ENCODE data around the gene GLT8D2.

The GLT8D2 gene

GRCh38 chr12:104012331-104012730, 37.7 kb downstream of the GLT8D2 start:
- no peaks in the 10 kb centered on the region for H3K4me1 Mint-ChIP-seq
- no peak overlapping the region for H3K27ac Mint-ChIP-seq
- no peak for TF ChIP-seq CTCF (IDR thresholded peaks at IDR 0.05)
- no peaks in the 10 kb centered on the region for H3K27me3 Mint-ChIP-seq (ENCODE audit: low read depth, poor library complexity)
- H3K4me3 Mint-ChIP-seq: no peak overlapping the region
- DNase-seq: no peak
- H3K36me3 Mint-ChIP-seq (ENCODE audit: low read depth): peaks cover 10% of the 10 kb centered on the region
- H3K9me3 Mint-ChIP-seq: peaks cover 23% of the 10 kb centered on the region

- peaks cover 10% of the 10 kb centered on the region for H3K36me3 Mint-ChIP-seq (ENCODE audit: low read depth)
- no peak for TF ChIP-seq CTCF (IDR thresholded peaks at IDR 0.05)
- H3K27ac Mint-ChIP-seq: no peak overlapping the region
These were observed 38.7 kb downstream of the GLT8D2 start for GRCh38 chr12:104011253-104011652.

GRCh38 chr12:104010606-104011169, 39.3 kb downstream of the GLT8D2 start:
- no peaks in the 10 kb centered on the region for H3K27me3 Mint-ChIP-seq (ENCODE audit: low read depth, poor library complexity)
- no peak overlapping the region for H3K4me3 Mint-ChIP-seq
- TF ChIP-seq CTCF (IDR thresholded peaks at IDR 0.05): no peak
- peaks cover 23% of the 10 kb centered on the region for H3K9me3 Mint-ChIP-seq
- H3K4me1 Mint-ChIP-seq: no peaks in the 10 kb centered on the region
- H3K27ac Mint-ChIP-seq: no peak overlapping the region
- no peak for DNase-seq
- peaks cover 10% of the 10 kb centered on the region for H3K36me3 Mint-ChIP-seq (ENCODE audit: low read depth)

More at GRCh38 chr12:104011253-104011652, 38.7 kb downstream of the GLT8D2 start:
- H3K27me3 Mint-ChIP-seq (ENCODE audit: low read depth, poor library complexity): no peaks in the 10 kb centered on the region
- H3K9me3 Mint-ChIP-seq: peaks cover 23% of the 10 kb centered on the region
- no peaks in the 10 kb centered on the region for H3K4me1 Mint-ChIP-seq
- DNase-seq: no peak
- no peak overlapping the region for H3K4me3 Mint-ChIP-seq

- no peak for TF ChIP-seq CTCF (IDR thresholded peaks at IDR 0.05)
- Mint-ChIP-seq H3K9me3 (peaks cover 23% of the 10 kb centered on the region), H3K4me3 (no peak overlapping the region), H3K27ac (no peak overlapping the region), H3K27me3 (ENCODE audit: low read depth, poor library complexity) (no peaks in the 10 kb centered on the region), H3K4me1 (no peaks in the 10 kb centered on the region), H3K36me3 (ENCODE audit: low read depth) (peaks cover 10% of the 10 kb centered on the region)
- no peak for DNase-seq
These were observed 39.9 kb downstream of the GLT8D2 start for GRCh38 chr12:104010121-104010520.

GRCh38 chr12:104006929-104007328, 43.1 kb downstream of the GLT8D2 start:
- H3K36me3 Mint-ChIP-seq (ENCODE audit: low read depth): peaks cover 10% of the 10 kb centered on the region
- peaks cover 26% of the 10 kb centered on the region for H3K9me3 Mint-ChIP-seq
- TF ChIP-seq CTCF (IDR thresholded peaks at IDR 0.05): no peak
- peaks cover 11% of the 10 kb centered on the region for H3K27me3 Mint-ChIP-seq (ENCODE audit: low read depth, poor library complexity)
- no peak overlapping the region for H3K27ac Mint-ChIP-seq
- H3K4me3 Mint-ChIP-seq: no peak overlapping the region
- no peaks in the 10 kb centered on the region for H3K4me1 Mint-ChIP-seq
- no peak for DNase-seq

- no peak for DNase-seq
- Mint-ChIP-seq H3K36me3 (ENCODE audit: low read depth) (peaks cover 6% of the 10 kb centered on the region), H3K4me1 (no peaks in the 10 kb centered on the region), H3K27me3 (ENCODE audit: low read depth, poor library complexity) (peaks cover 11% of the 10 kb centered on the region), H3K9me3 (peaks cover 17% of the 10 kb centered on the region), H3K27ac (no peak overlapping the region), H3K4me3 (no peak overlapping the region)
- no peak for TF ChIP-seq CTCF (IDR thresholded peaks at IDR 0.05)
These were observed 46.4 kb downstream of the GLT8D2 start for GRCh38 chr12:104003596-104003995.

All from nephron progenitor cell (in vitro differentiated cells).